Endothelial cell of umbilical vein (primary cell): ENCODE data around the gene AGPS. TPM values are rescaled to one million over a fixed set of nuclear protein-coding genes. Genes with fewer than 3 reads are reported as not detected.

Experiments
- BruUV-seq: library from RNA; stranded (reverse); fragments of 400-500 nt; replicated peaks from 2 replicates; lab custom pipeline; 2021; lab: Mats Ljungman, UMichigan
- CTCF ChIA-PET: fragments of 300-600, 350-600 bp; sonication (Branson Sonifier 250); formaldehyde crosslinking; loops from one replicate; lab custom pipeline; 2021; ENCODE audit warnings: antibody characterized with exemption, inconsistent platforms; lab: Charles Lee
- POLR2A ChIA-PET: fragments of 300-600, 350-600 bp; sonication (Branson Sonifier 250); formaldehyde crosslinking; loops from one replicate; lab custom pipeline; 2021; ENCODE audit warnings: antibody characterized with exemption, inconsistent platforms; lab: Charles Lee
- DNase-seq: peaks from one replicate; pipeline ENCODE4 v3.0.0-alpha.2; 2011; ENCODE audit warnings: low read depth, low spot score
- FAIRE-seq: peaks from 2 replicates; lab custom pipeline; 2011; peaks lifted over from hg19 to GRCh38; lab: Jason Lieb, UNC
- H2AFZ ChIP-seq: 2 replicates; pipeline ENCODE4 v1.6.0; 2012; ENCODE audit warnings: low read depth, low read length, control low read depth, inconsistent platforms
- H3K27ac ChIP-seq: 2 replicates; pipeline ENCODE4 v1.5.1; 2011; ENCODE audit warnings: low read depth, mild to moderate bottlenecking, control low read depth, low read length, moderate library complexity; ENCODE audit not compliant: insufficient read depth
- H3K27me3 ChIP-seq, 2 experiments: 2 replicates each; pipeline versions ENCODE4 v1.6.0 to v1.6.1; 2011; ENCODE audit warnings: low read length in 2 of 2, mixed read lengths in 1 of 2; ENCODE audit not compliant: control insufficient read depth in 2 of 2, insufficient read depth in 2 of 2
- H3K36me3 ChIP-seq, 2 experiments: 2 replicates in 1 of 2; 3 replicates in 1 of 2; pipeline ENCODE4 v1.5.1; 2011; ENCODE audit warnings: low read length in 2 of 2, mild to moderate bottlenecking in 1 of 2, moderate library complexity in 1 of 2; ENCODE audit not compliant: control insufficient read depth in 2 of 2, insufficient read depth in 2 of 2; ENCODE audit errors: extremely low read depth in 1 of 2
- H3K4me1 ChIP-seq: 3 replicates; pipeline ENCODE4 v1.5.1; 2011; ENCODE audit warnings: mild to moderate bottlenecking, low read length; ENCODE audit not compliant: control insufficient read depth, insufficient read depth; ENCODE audit errors: extremely low read depth
- H3K4me2 ChIP-seq: 2 replicates; pipeline ENCODE4 v1.6.1; 2011; ENCODE audit warnings: low read length, control low read depth, mixed read lengths; ENCODE audit not compliant: insufficient read depth
- H3K4me3 ChIP-seq, 3 experiments: fragments of 200-600 bp in 1 of 3; sonication (generic), shearing (Covaris generic) in 1 of 3; replicated peaks in 1 of 3; 2 replicates each; pipeline ENCODE4 v1.5.1; 2011 to 2016; ENCODE audit warnings: control low read depth in 3 of 3, low read length in 3 of 3, mild to moderate bottlenecking in 2 of 3, inconsistent platforms in 1 of 3, low read depth in 1 of 3, moderate library complexity in 1 of 3; ENCODE audit not compliant: insufficient read depth in 1 of 3
- H3K79me2 ChIP-seq: 2 replicates; pipeline ENCODE4 v1.6.0; 2012; ENCODE audit warnings: low read length, inconsistent platforms; ENCODE audit not compliant: control insufficient read depth, insufficient read depth
- H3K9ac ChIP-seq: replicated peaks from 2 replicates; pipeline ENCODE3; 2011; ENCODE audit warnings: low read length, control low read depth; ENCODE audit not compliant: insufficient read depth; ENCODE audit errors: extremely low read depth
- H3K9me1 ChIP-seq: replicated peaks from 3 replicates; pipeline ENCODE4 v1.6.0; 2011; ENCODE audit warnings: mild to moderate bottlenecking, low read length; ENCODE audit not compliant: control insufficient read depth, insufficient read depth; ENCODE audit errors: extremely low read depth
- H3K9me3 ChIP-seq: replicated peaks from 2 replicates; pipeline ENCODE4 v1.5.1; 2012; ENCODE audit warnings: low read length, inconsistent platforms; ENCODE audit not compliant: control insufficient read depth, insufficient read depth
- H4K20me1 ChIP-seq: replicated peaks from 2 replicates; pipeline ENCODE3; 2011; ENCODE audit warnings: mild to moderate bottlenecking, low read length; ENCODE audit not compliant: control insufficient read depth, insufficient read depth; ENCODE audit errors: extremely low read depth
- EZH2 ChIP-seq: IDR thresholded peaks from 2 replicates; pipeline ENCODE4 v1.6.1; 2012; ENCODE audit warnings: borderline replicate concordance, low read depth, mild to moderate bottlenecking, moderate library complexity, low read length, inconsistent platforms; ENCODE audit not compliant: severe bottlenecking
- FOS ChIP-seq: IDR thresholded peaks from 2 replicates; pipeline ENCODE4 v1.6.1; 2011; ENCODE audit warnings: mild to moderate bottlenecking, low read length, moderate library complexity, borderline replicate concordance; ENCODE audit not compliant: insufficient read depth
- GATA2 ChIP-seq: IDR thresholded peaks from 2 replicates; pipeline ENCODE4 v1.7.0; 2011; ENCODE audit warnings: low read depth, mild to moderate bottlenecking, moderate library complexity, mixed read lengths, low read length; ENCODE audit not compliant: insufficient read length, insufficient read depth
- JUN ChIP-seq: IDR thresholded peaks from 2 replicates; pipeline ENCODE4 v1.6.1; 2011; ENCODE audit warnings: borderline replicate concordance, low read depth; ENCODE audit not compliant: insufficient read length, insufficient read depth
- MAX ChIP-seq: IDR thresholded peaks from 2 replicates; pipeline ENCODE4 v1.6.1; 2011; ENCODE audit not compliant: insufficient read depth, insufficient read length
- MYC ChIP-seq: IDR thresholded peaks from one replicate; pipeline ENCODE4 v1.6.1; 2011; ENCODE audit warnings: mild to moderate bottlenecking, low read depth, low read length
- POLR2A ChIP-seq: IDR thresholded peaks from 2 replicates; pipeline ENCODE4 v1.6.1; 2012; ENCODE audit warnings: low read depth, mild to moderate bottlenecking, control low read depth, low read length
- POLR2AphosphoS5 ChIP-seq: IDR thresholded peaks from 2 replicates; pipeline ENCODE4 v1.6.1; 2012; ENCODE audit warnings: low read depth, mild to moderate bottlenecking, control low read depth, low read length, moderate library complexity; ENCODE audit not compliant: insufficient read depth
- dilution Hi-C: fragments of 300-500 bp; cut with MboI; formaldehyde crosslinking; loops from one replicate; pipeline ENCODE4 v1.15.0; 2019; ENCODE audit warnings: low sequenced_read_pairs; ENCODE audit not compliant: extremely low pct_ligation_motif_present
- intact Hi-C: fragments of 100-400 bp; cut with micrococcal nuclease; formaldehyde crosslinking; loops from one replicate; pipeline ENCODE4 v1.10.0; 2022
- polyA plus RNA-seq, 4 experiments: library from polyadenylated mRNA; depleted of rRNA in 3 of 4; stranded (reverse) in 3 of 4; unstranded in 1 of 4; fragments of >200 nt; gene quantifications; 2 replicates each; pipeline versions ENCODE4 v1.2.1 to v1.2.3, GENCODE V29; 2011 to 2012; ENCODE audit warnings: missing spikeins in 1 of 4
- total RNA-seq: library from RNA; stranded (reverse); gene quantifications from 2 replicates; pipeline ENCODE4 v1.2.3, GENCODE V29; 2021
- TF ChIP-seq, protein P1 (sequence below), 2 donors: IDR thresholded peaks; 1 replicate in 1 of 2; 2 replicates in 1 of 2; pipeline ENCODE4 v1.5.1; 2011; ENCODE audit warnings: low read length in 2 of 2, mild to moderate bottlenecking in 2 of 2, moderate library complexity in 2 of 2, control low read depth in 1 of 2, inconsistent platforms in 1 of 2, low read depth in 1 of 2; ENCODE audit not compliant: insufficient read depth in 1 of 2; ENCODE audit errors: extremely low read depth in 1 of 2

AGPS gene
- total and polyA plus RNA-seq, 2 donors (not counting 3 experiments of a cell fraction or from before 2014, with no cell fraction given), result 10.1 to 96.5 TPM

DNA sequence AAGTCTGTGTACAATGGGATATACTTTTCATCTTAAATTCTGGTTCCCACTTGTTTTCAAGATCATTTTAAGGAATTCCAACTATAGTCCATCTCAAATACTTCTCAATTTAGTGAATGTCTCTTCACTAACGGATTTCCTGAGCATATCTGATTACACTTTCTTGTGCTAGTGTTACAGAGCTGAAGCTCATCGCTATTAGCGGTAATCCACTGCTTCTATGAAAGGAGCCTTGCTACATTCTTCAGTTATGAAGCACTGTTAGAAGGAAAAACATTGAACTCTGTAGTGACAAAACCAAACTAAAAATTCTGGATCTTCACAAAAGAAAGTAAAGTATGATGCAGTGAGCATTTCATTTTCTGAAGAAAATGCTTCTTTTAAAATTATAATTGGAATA is 72.0 kb downstream of the AGPS start:
- intact Hi-C loops, result no loop called here
- Histone ChIP-seq H2AFZ (no peak overlapping the region), H3K27me3 (no peaks in the 10 kb centered on the region), H3K4me3 (no peak overlapping the region), H3K9me3 (no peaks in the 10 kb centered on the region), H3K27ac (no peak overlapping the region), H3K36me3 (peaks cover 6 to 13% of the 10 kb centered on the region in 2 experiments), H3K9me1 (no peaks in the 10 kb centered on the region), H3K4me2 (no peak overlapping the region), H3K79me2 (peaks cover 10% of the 10 kb centered on the region), H4K20me1 (peaks cover 3% of the 10 kb centered on the region), H3K9ac (no peak overlapping the region), H3K4me1 (peaks cover 15% of the 10 kb centered on the region)
- TF ChIP-seq POLR2AphosphoS5 (no peak), MYC (no peak), GATA2 (no peak), JUN (no peak), FOS (no peak), MAX (no peak), POLR2A (no peak), EZH2 (no peak)
- TF ChIP-seq, protein P1, sequence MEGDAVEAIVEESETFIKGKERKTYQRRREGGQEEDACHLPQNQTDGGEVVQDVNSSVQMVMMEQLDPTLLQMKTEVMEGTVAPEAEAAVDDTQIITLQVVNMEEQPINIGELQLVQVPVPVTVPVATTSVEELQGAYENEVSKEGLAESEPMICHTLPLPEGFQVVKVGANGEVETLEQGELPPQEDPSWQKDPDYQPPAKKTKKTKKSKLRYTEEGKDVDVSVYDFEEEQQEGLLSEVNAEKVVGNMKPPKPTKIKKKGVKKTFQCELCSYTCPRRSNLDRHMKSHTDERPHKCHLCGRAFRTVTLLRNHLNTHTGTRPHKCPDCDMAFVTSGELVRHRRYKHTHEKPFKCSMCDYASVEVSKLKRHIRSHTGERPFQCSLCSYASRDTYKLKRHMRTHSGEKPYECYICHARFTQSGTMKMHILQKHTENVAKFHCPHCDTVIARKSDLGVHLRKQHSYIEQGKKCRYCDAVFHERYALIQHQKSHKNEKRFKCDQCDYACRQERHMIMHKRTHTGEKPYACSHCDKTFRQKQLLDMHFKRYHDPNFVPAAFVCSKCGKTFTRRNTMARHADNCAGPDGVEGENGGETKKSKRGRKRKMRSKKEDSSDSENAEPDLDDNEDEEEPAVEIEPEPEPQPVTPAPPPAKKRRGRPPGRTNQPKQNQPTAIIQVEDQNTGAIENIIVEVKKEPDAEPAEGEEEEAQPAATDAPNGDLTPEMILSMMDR (IDR thresholded peaks at IDR 0.05; ENCODE audit: extremely low read depth in 1 of 2, insufficient read depth in 1 of 2, low read depth in 1 of 2, low read length in 2 of 2), result no peak
- FAIRE-seq (no peak), DNase-seq (no peak)
- ChIA-PET CTCF (interaction anchor here (0.9 to 1.6 kb wide), 2 partner anchors 11 to 12 kb away, joined by 3 read pairs; no protein-coding TSS in a partner anchor), POLR2A (no interaction called here)
- dilution Hi-C loops, result no loop called here
- no TSS peak for BruUV-seq
